ENCODE data around the gene SAP30BP.

SAP30BP gene

DNA sequence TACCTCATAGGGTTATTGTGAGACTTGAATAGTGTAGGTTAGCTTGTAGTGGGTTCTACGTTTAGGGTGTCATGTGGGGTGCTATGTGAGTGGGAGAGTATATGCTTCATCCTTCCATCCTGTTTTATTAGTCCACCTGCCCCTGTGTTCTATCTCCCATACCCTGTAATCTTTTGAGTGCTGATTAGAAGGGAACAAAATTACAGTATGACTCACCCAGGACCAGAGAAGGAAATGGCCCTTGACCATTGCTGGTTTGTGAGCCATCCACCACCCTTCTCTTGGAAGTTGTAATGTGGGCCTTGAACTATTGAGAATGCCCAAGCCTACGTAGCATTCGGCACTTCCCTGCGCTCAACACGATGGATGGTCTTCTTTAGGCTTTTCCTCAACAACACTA lies 17.1 kb downstream of the SAP30BP start:
- TF ChIP-seq, protein P1, sequence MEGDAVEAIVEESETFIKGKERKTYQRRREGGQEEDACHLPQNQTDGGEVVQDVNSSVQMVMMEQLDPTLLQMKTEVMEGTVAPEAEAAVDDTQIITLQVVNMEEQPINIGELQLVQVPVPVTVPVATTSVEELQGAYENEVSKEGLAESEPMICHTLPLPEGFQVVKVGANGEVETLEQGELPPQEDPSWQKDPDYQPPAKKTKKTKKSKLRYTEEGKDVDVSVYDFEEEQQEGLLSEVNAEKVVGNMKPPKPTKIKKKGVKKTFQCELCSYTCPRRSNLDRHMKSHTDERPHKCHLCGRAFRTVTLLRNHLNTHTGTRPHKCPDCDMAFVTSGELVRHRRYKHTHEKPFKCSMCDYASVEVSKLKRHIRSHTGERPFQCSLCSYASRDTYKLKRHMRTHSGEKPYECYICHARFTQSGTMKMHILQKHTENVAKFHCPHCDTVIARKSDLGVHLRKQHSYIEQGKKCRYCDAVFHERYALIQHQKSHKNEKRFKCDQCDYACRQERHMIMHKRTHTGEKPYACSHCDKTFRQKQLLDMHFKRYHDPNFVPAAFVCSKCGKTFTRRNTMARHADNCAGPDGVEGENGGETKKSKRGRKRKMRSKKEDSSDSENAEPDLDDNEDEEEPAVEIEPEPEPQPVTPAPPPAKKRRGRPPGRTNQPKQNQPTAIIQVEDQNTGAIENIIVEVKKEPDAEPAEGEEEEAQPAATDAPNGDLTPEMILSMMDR (IDR thresholded peaks at IDR 0.05; ENCODE audit: borderline replicate concordance, insufficient read depth, low read depth, low read length): no peak
- H3K4me3 ChIP-seq (ENCODE audit: low read depth, low read length): no peak overlapping the region

DNA sequence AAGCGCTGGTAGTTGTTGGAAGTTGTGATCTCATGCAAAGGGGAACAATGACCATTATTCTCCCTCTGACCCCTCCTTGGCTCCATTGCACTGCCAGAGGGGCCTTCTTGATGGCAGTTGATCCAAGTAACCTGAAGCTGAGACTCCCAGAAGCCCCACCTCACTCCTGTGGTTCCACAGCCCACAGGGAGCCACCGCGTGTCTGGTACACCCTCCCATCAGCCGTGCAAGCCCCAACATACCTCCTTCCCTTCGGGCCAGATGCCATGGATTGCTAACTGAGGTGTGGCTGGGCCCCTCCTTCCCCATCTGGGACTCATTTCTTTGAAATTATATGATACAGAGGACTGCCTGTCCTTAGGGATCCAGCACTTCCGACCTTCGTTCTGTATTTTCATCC lies 17.8 kb downstream of the SAP30BP start:
- TF ChIP-seq, protein P1 (IDR thresholded peaks at IDR 0.05; ENCODE audit: borderline replicate concordance, insufficient read depth, low read depth, low read length): no peak
- H3K4me3 ChIP-seq (ENCODE audit: low read depth, low read length): no peak overlapping the region

DNA sequence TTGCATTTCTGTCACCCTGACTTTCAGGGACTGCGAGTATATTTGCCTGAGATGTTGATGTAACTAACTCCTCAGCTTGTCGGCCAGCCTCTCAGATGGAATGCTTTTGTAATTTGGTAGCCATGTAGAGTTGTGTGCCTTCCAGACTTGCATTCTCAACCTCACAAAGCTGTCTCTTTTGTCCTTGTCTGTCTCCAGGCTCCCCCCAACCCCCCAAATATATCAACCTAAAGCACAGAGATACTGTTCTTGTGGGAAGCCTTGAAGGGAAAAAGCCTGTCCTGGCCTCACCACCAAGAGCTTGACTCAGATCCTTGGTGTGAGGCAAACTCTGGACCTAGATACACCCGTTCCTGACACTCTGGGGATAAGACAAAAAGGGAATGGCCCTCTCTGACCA lies 18.4 kb downstream of the SAP30BP start:
- TF ChIP-seq, protein P1 (IDR thresholded peaks at IDR 0.05; ENCODE audit: borderline replicate concordance, insufficient read depth, low read depth, low read length): no peak

DNA sequence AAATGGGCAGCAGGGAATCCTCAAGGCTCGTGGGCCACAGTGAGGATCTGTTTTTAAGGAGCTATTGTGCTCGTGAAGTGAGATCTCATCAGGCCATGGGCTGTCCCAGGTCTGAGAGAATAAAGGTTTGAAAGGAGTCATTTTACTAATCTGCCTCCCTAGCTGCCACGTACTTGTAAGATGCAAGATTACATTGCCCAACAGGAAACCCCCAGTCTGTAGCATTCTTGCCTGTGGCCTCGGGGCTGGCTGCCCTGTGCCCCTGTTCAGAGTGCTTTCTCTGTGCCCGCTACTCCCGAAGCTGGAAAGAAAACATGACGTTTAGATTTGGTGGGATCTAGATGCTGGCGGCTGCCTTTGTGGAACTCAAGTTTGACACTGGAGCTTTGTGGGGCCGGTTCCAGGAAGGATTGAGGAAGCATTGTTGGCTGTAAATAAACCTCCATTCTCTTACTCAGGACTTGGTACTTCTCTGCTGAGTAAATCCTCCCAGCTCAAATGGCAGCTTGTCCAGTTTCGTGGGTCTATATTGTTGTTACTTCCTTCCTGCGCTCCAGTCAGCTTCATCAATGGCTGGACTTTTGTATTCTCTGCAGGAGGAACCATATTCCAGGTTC lies 21.2 kb downstream of the SAP30BP start:
- no peak overlapping the region for H3K4me3 ChIP-seq (ENCODE audit: low read depth, low read length)
- TF ChIP-seq, protein P1 (IDR thresholded peaks at IDR 0.05; ENCODE audit: borderline replicate concordance, insufficient read depth, low read depth, low read length): no peak

More for the DNA sequence above, 18.4 kb downstream of the SAP30BP start:
- H3K4me3 ChIP-seq (ENCODE audit: low read depth, low read length): no peak overlapping the region

DNA sequence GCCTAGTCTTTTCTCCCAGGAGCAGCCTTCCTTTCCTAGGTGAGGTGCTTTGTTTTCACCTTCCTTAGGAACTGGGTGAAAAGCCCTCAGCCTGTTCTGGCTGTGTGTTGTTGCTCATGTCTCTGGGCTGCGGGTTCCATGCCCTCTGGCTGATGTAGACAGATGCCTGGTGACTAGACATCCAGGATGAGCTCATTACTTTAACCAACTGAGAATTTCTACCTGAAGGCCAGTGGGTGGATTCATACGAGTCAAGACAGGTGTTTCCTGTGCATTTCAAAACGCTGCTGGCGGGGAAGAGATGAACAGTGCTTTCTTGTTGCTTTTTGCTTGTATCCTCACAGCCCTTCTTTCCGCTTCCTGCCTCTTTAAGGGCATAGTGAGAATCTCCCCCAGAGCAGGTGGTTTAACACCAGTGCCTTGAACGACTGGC lies 22.3 kb downstream of the SAP30BP start:
- TF ChIP-seq, protein P1 (IDR thresholded peaks at IDR 0.05; ENCODE audit: borderline replicate concordance, insufficient read depth, low read depth, low read length): no peak
- no peak overlapping the region for H3K4me3 ChIP-seq (ENCODE audit: low read depth, low read length)

DNA sequence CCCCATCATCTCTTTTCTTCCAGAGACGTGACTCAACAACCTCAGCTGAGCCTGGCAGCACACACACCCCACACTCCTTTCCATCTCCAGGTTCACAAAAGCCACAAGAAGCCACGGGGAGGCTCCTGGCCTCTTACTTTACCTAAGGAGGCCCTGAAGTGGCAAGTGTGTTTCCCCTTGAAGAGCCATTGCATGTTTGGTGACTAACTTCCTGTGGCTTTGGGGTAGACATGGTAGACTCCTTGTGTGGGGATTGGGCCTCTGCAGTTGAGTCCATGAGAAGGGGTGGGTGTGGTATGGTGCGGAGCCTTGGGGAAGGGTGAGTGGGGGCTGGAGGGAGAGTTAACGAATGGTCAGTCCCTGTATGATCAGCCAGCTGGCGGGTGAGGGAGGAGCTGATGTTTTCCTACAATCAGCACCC lies 24.2 kb downstream of the SAP30BP start:
- TF ChIP-seq, protein P1 (IDR thresholded peaks at IDR 0.05; ENCODE audit: borderline replicate concordance, insufficient read depth, low read depth, low read length): no peak
- no peak overlapping the region for H3K4me3 ChIP-seq (ENCODE audit: low read depth, low read length)

All from GM12875 (cell line).